Peyer's patch (tissue), 4 donors: ENCODE measurements around the gene PTPRN. TPM values are rescaled to one million over a fixed set of nuclear protein-coding genes. Genes with fewer than 3 reads are reported as not detected.

Experiments
- DNase-seq, 3 donors: peaks; one replicate each; pipeline ENCODE4 v3.0.0-alpha.2; 2017 to 2019
- H3K27ac ChIP-seq, 4 donors: fragments of 200-600 bp; sonication (generic); one replicate each; pipeline ENCODE4 v1.5.1; 2016 to 2019
- H3K27me3 ChIP-seq, 2 donors: fragments of 200-600 bp; sonication (generic); one replicate each; pipeline ENCODE4 v1.5.1; 2019
- H3K36me3 ChIP-seq, 3 donors: fragments of 200-600 bp; sonication (generic); one replicate each; pipeline ENCODE4 v1.5.1; 2016 to 2019
- H3K4me1 ChIP-seq, 4 donors: fragments of 200-600 bp; sonication (generic); one replicate each; pipeline ENCODE4 v1.5.1; 2016 to 2019
- H3K4me3 ChIP-seq, 4 donors: fragments of 200-600 bp; sonication (generic); 1 replicate in 3 of 4; 2 replicates in 1 of 4; pipeline ENCODE4 v1.5.1; 2016 to 2019; ENCODE audit warnings: mild to moderate bottlenecking in 1 of 4
- H3K9me3 ChIP-seq, 4 donors: fragments of 200-600 bp; sonication (generic); one replicate each; pipeline ENCODE4 v1.5.1; 2016 to 2019; ENCODE audit warnings: mild to moderate bottlenecking in 1 of 4
- CTCF ChIP-seq, 6 experiments: fragments of 450-650 bp in 4 of 6; fragments of 200-600 bp in 2 of 6; sonication (generic) in 1 of 6; IDR thresholded peaks; one replicate each; pipeline ENCODE4 v1.5.1; 2017 to 2019; ENCODE audit warnings: antibody characterized with exemption in 6 of 6, mild to moderate bottlenecking in 3 of 6, moderate library complexity in 1 of 6
- POLR2A ChIP-seq, 2 donors: fragments of 450-650 bp; IDR thresholded peaks; one replicate each; pipeline ENCODE4 v1.5.1; 2017; ENCODE audit warnings: antibody characterized with exemption in 2 of 2, mild to moderate bottlenecking in 2 of 2, moderate library complexity in 2 of 2
- total RNA-seq, 4 donors: library from RNA; depleted of rRNA; stranded (reverse); fragments of >200 nt; gene quantifications; one replicate each; pipeline ENCODE4 v1.1.0, GENCODE V29; 2016

Gene PTPRN
- total RNA-seq, 4 donors from 2014 or later: 0.88 to 4.9 (median 2.3) TPM; not detected in 1

GRCh38 chr2:219274361-219274921 lies 34.8 kb downstream of the PTPRN start:
- no peaks in the 10 kb centered on the region for H3K27me3 ChIP-seq
- no peaks in the 10 kb centered on the region for H3K9me3 ChIP-seq
- TF ChIP-seq POLR2A (IDR thresholded peaks at IDR 0.05): no peak
- no peak for TF ChIP-seq CTCF (IDR thresholded peaks at IDR 0.05)
- H3K36me3 ChIP-seq: no peaks in the 10 kb centered on the region
- H3K27ac ChIP-seq: no peak overlapping the region
- peaks cover 0 to 24% (median 6%) of the 10 kb centered on the region in 4 donors for H3K4me1 ChIP-seq
- H3K4me3 ChIP-seq: no peak overlapping the region
- DNase-seq: no peak

- Histone ChIP-seq H3K4me1 (peaks cover 0 to 29% (median 6%) of the 10 kb centered on the region in 4 donors), H3K9me3 (no peaks in the 10 kb centered on the region), H3K27ac (no peak overlapping the region), H3K27me3 (no peaks in the 10 kb centered on the region), H3K4me3 (no peak overlapping the region), H3K36me3 (no peaks in the 10 kb centered on the region)
- no peak for TF ChIP-seq POLR2A (IDR thresholded peaks at IDR 0.05)
- no peak for TF ChIP-seq CTCF (IDR thresholded peaks at IDR 0.05)
- DNase-seq: no peak
These were observed 35.3 kb downstream of the PTPRN start for GRCh38 chr2:219273937-219274336.

- H3K36me3 ChIP-seq: no peaks in the 10 kb centered on the region
- no peaks in the 10 kb centered on the region for H3K9me3 ChIP-seq
- TF ChIP-seq CTCF (IDR thresholded peaks at IDR 0.05) (no peak), POLR2A (IDR thresholded peaks at IDR 0.05) (no peak)
- H3K27ac ChIP-seq: no peak overlapping the region
- no peak overlapping the region for H3K4me3 ChIP-seq
- H3K27me3 ChIP-seq: no peaks in the 10 kb centered on the region
- peaks cover 0 to 23% (median under 1%) of the 10 kb centered on the region in 4 donors for H3K4me1 ChIP-seq
- DNase-seq: no peak
These were observed 36.2 kb downstream of the PTPRN start for GRCh38 chr2:219272995-219273394.

DNA sequence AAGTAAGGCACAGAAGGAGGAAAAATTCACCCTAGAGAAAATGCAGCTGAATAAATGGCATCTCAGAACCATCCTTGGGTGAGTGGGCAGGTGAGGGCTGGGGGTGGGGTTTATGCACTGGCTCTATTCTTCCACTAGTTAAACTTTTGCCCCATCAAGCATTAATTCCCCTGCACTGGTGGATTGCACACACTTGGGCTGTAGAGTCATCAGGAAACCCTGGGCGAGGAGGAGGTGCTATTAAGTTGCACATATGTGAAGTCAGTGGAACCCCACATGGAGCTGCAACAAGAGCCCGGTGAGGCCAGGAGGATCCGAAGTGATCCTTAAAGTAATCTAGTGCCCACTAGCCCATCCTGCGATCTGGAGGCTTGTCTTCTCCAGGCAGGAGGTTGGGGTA lies 36.8 kb downstream of the PTPRN start:
- H3K27ac ChIP-seq: no peak overlapping the region
- no peaks in the 10 kb centered on the region for H3K36me3 ChIP-seq
- no peaks in the 10 kb centered on the region for H3K27me3 ChIP-seq
- H3K9me3 ChIP-seq: no peaks in the 10 kb centered on the region
- no peak overlapping the region for H3K4me3 ChIP-seq
- peaks cover 0 to 16% (median 0%) of the 10 kb centered on the region in 4 donors for H3K4me1 ChIP-seq
- no peak for DNase-seq
- no peak for TF ChIP-seq POLR2A (IDR thresholded peaks at IDR 0.05)
- TF ChIP-seq CTCF (IDR thresholded peaks at IDR 0.05): no peak

- TF ChIP-seq CTCF (IDR thresholded peaks at IDR 0.05) (no peak), POLR2A (IDR thresholded peaks at IDR 0.05) (no peak)
- Histone ChIP-seq H3K4me1 (peaks cover 0 to 15% (median 0%) of the 10 kb centered on the region in 4 donors), H3K27me3 (no peaks in the 10 kb centered on the region), H3K27ac (no peak overlapping the region), H3K36me3 (no peaks in the 10 kb centered on the region), H3K9me3 (no peaks in the 10 kb centered on the region), H3K4me3 (no peak overlapping the region)
- DNase-seq: no peak
These were observed 38.2 kb downstream of the PTPRN start for GRCh38 chr2:219271021-219271420.

GRCh38 chr2:219270055-219270372 lies 39.2 kb downstream of the PTPRN start:
- H3K36me3 ChIP-seq: no peaks in the 10 kb centered on the region
- no peak for DNase-seq
- no peaks in the 10 kb centered on the region for H3K9me3 ChIP-seq
- peaks cover 0 to 15% (median 0%) of the 10 kb centered on the region in 4 donors for H3K4me1 ChIP-seq
- TF ChIP-seq CTCF (IDR thresholded peaks at IDR 0.05) (no peak), POLR2A (IDR thresholded peaks at IDR 0.05) (no peak)
- no peaks in the 10 kb centered on the region for H3K27me3 ChIP-seq
- H3K27ac ChIP-seq: peak overlapping the region in 1 of 4 donors; percentile 65
- H3K4me3 ChIP-seq: no peak overlapping the region
